NT2/D1 (cell line): ENCODE measurements around the gene ARHGAP22.

Experiments
- SUZ12 ChIP-seq: IDR thresholded peaks from 2 replicates; pipeline ENCODE4 v1.6.1; 2011; ENCODE audit not compliant: insufficient read length, insufficient read depth; ENCODE audit errors: extremely low read depth
- YY1 ChIP-seq: IDR thresholded peaks from 2 replicates; pipeline ENCODE4 v1.6.1; 2011; ENCODE audit not compliant: insufficient read length, insufficient read depth
- ZNF274 ChIP-seq: IDR thresholded peaks from 2 replicates; pipeline ENCODE4 v1.6.1; 2011; ENCODE audit warnings: mild to moderate bottlenecking, low read depth, low read length

DNA sequence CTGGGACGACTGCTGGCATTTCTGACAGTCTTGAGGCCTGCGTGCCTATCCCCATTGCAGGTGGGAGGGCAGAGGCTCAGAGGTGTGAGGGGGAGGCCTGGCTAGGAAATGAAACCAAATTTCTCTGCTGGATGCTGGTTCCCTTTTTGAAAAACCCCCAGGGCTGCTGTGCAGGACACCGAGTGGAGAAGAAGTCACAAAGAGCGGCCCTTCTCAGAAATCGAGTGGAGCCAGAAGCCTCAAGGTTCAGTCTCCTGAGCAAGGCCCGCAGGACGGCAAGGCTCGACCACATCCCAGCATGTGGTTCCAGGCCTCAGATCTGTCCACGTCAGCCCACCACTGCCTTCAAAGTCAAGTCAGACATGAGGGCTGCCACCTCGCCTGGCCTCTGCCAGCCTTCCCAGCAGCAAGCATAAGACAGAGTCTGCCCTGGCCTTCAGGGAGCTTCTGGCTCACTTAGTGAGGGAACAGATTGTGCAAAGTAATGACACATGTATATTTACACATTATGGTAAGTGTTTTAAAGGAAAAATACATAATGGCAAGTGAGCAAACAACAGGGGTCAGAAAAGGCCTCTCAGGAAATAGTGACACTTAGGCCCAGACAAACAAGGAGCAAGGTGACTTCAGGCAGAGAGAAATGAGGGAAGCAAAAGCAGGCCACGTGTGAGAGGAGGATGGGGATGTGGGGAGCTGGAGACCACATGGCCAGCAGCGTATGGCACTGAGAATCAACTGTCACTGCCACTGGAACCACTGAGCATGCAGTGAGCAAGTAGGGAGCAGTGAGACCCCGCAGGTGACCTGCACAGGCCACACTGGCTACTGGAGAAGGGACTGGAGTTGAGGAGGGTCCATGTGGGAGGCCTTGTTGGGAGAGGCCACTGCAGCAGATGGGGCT, 86.7 kb downstream of the ARHGAP22 start:
- TF ChIP-seq ZNF274, result no peak
- TF ChIP-seq YY1, result no peak
- no peak for TF ChIP-seq SUZ12
